ENCODE data around the gene JAM2.
"Not testable (repeated sequence)": the region's sequence is repeated elsewhere in the genome, so short reads cannot be mapped to it uniquely, and the experiment has no call there.

JAM2 gene, protein sequence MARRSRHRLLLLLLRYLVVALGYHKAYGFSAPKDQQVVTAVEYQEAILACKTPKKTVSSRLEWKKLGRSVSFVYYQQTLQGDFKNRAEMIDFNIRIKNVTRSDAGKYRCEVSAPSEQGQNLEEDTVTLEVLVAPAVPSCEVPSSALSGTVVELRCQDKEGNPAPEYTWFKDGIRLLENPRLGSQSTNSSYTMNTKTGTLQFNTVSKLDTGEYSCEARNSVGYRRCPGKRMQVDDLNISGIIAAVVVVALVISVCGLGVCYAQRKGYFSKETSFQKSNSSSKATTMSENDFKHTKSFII

DNA sequence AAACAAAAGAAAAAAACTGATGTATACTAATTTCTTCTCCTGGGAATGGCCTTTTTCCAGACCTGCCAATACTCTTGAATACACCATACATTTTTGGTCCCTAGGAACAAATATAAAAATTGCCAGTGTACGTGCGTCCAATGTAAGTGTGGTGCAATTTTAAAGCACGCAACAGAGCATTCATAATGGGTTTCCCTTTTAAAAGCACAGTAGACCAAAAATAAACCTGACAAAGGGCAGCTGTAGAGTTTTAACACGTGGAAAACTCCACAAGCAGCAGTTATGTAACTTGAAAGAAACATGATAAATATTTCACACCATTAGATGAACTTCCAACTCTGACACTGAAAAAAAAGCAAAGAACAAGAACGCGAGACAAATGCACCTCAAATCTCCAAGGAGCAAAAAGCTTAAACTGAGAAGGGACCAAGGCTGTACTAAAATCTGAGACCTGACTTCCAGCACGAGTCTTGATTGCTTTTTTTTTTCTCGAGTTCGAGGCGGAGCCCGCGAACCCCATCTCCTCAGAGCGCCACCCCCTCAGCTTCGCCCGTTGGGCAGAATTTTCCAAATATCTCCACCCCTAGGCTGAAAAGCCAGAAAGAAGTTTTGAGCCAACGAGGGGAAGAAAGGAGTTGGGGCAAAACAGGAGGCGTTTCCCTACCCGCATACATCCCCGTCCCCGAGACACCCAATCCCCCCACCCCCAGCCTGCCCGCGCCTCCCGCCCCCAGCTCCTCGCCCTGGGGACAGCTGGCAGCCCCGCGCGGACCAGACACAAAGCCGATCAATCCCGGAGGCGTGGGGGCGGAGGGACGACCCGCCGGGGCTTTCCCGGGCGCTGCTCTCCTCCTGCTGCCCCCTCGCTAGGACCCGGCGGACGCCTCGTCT is at the start of gene JAM2:
Gene JAM2 (plus strand): TSS at position 599 of the 891 bp plus-strand sequence. CDS start 564 bp downstream, outside the sequence.
- no peak for DNase-seq (ENCODE audit: low read depth)

DNA sequence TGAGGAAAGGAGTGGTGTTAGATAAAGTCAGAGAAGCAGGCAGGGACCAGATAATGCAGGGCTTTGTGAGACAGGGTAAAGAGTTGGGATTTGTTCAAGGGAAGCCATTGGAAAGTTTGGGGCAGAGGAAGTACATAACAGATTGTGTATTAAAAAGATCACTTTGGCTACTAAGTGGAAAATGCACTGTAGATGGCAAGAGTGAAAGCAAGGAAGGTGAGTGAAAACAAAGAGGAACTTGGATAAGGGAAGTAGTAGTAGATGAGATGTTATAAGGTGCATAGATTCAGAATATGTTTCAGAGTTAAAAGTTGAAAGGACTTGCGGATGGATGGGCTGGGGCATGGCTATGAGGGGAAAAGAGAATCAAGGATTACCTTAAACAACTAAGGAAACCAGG is 49.2 kb upstream of the JAM2 start:
- DNase-seq (ENCODE audit: low read depth) = no peak

DNA sequence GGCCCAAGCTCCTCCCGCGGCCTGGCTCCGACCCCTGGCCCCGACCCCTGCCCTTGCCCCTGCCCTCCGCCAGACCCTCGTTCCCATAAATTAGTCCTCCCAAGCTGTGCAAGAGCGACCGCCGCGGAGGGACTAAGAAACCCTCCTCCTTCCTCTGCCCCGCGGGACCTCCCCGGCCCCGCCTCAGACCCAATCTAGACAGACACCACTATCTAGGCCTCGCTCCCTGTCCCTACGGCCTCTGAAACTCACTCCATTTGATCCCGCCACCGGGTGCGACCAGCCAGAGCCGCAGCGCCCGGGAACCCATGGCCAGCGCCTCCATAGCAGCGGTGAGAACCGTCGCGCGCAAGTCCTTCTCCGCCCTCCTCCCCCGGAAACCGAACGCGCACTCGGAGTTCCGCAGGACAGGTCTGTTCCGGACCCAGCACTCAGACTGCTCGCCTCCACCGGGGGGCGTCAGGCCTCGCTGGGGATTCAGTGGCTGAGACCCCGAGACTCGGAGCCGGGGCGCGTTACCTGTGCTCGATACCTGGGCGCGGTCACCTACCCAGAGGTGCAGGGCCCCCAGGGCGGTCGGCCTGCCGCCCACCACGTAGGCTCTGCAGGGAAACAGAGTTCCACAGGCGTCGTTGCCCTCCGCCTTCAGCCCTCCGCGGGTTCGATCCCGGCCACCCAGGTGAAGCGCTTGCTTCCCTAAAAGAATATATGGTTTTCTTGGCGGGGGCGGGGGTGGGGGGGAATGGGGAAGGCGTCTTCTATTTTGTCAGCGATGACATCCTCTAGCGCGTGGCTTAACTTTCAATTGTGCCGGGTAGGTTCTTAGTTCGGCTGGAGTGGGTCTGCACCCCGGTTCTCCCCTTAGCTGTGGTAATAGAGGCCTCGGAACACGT is 31.7 kb upstream of the JAM2 start, which contains the start of gene MRPL39:
Gene MRPL39 (minus strand): TSS at position 331 of the 893 bp plus-strand sequence. CDS start 6 bp downstream, at position 325.
- DNase-seq (ENCODE audit: low read depth) = peak; percentile 69

DNA sequence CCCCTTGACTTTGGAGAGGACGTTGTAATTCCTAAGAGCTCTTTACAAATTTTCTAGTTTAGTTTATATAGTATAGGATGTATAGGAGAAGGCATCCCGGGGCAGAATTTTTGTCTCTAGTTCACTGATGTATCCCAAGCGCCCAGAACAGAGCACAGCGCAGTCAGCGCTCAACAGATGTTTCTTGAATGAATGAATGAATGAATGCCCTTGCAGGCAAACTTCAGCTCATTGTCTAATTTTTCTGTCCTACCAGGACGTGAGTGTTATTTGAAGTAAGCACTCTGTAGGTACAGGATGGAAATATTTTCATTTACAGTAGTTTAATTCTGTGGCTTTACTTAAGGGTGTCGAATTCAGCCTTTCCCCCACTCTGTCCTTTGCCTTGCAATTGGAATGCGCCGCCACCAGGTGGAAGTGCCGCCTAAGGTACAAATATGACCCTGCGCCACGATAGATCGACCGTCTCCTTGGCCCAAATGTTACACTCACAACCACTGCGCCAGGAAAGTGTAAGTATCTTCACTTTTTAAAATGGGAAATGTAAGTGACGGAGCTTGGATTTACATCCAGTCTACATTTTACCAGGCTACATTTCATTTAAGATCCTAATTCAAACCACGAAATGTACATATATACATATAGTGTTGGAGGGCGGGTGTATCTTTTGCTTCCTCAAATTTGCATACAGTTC is 30.9 kb upstream of the JAM2 start:
- peak; percentile 60 for DNase-seq (ENCODE audit: low read depth)

DNA sequence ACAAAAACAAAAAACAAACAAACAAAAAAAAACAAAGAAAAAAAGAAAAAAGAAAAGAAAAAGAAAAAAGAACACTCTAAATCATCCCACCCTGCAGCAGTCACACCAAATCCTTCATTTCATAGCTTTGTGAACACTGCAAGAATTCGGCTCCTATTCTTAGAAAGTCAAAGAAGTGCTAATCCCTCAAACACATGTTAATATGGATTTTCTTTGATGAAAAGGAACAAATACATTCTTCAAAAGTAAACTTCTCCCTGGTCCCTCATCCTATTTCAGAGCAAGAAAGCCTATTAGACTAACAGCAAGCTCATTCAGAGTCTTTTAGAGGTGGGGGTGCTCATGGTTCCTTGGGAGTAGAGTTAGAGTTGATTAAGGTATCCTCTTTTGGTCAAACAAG is 24.6 kb upstream of the JAM2 start:
- DNase-seq (ENCODE audit: low read depth) = no peak

DNA sequence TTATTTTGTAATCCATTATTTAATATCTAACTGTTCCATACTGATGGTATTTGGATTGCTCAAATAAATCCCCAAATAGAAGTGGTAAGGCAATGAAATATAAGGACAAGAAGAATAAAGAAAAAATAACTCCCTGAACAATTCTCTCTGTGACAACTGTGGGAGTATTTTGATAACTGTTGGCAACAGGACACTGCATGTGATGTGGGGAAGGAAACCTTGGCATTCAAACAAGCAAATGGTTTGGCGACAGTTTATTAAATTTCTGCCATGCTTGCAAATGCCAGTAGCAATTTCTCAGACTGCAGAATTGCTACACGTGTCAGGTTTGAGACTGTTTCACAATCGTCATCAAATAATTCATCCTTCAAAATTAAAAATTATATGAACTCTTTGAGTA is 23.2 kb upstream of the JAM2 start:
- DNase-seq (ENCODE audit: low read depth) = no peak

DNA sequence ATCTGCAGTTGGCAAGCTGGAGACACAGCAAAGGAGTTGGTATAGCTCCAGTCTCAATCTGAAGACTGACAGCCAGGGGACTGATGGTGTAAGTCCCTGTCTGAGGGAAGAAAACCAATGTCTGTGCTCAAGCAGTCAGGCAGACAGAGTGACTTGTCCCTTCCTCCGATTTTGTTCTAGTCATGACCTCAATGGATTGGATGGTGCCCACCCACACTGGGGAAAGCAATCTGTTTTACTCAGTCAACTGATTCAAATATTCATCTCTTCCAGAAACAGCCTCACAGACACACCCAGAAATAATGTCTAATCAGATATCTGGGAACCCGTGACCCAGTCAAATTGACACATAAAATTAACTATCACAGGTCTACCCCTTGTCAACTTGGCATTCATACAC is 19.9 kb upstream of the JAM2 start:
- no peak for DNase-seq (ENCODE audit: low read depth)

DNA sequence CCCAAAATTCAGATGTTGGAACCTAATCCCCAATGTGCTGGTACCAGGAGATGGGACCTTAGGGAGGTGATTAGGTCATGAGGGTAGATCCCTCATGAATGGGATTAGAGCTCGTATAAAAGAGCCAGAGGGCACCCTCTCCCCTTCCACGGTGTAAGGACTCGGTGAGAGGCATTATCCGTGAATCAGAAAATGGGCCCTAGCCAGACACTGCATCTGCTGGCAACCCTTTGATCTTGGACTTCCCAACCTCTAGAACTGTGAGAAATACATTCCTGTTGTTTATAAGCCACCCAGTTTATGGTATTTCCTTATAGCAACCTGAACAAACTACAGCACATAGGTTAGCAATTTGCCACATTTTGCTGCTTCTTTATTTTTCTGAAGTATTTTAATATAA is 14.5 kb upstream of the JAM2 start:
- DNase-seq (ENCODE audit: low read depth) = no peak

DNA sequence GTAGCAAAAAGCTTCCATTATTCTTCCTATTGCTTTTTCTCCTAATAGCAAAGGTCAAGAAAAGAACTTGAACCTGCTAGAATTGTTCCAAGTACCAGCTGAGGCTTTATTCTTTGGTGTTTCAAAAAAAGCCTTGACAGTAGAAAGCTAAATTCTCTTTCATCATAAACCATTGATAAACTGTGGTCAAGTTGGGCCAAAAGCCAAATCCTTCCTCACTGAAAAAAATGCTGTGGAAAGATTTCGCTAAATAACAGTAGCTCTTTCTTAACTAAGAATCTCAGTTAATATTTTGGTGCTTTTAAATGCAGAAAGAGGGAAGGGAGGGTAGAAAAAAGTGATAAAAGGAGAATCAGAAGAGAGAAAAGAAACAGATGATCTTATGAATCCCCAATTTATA is 14.0 kb upstream of the JAM2 start:
- no peak for DNase-seq (ENCODE audit: low read depth)

DNA sequence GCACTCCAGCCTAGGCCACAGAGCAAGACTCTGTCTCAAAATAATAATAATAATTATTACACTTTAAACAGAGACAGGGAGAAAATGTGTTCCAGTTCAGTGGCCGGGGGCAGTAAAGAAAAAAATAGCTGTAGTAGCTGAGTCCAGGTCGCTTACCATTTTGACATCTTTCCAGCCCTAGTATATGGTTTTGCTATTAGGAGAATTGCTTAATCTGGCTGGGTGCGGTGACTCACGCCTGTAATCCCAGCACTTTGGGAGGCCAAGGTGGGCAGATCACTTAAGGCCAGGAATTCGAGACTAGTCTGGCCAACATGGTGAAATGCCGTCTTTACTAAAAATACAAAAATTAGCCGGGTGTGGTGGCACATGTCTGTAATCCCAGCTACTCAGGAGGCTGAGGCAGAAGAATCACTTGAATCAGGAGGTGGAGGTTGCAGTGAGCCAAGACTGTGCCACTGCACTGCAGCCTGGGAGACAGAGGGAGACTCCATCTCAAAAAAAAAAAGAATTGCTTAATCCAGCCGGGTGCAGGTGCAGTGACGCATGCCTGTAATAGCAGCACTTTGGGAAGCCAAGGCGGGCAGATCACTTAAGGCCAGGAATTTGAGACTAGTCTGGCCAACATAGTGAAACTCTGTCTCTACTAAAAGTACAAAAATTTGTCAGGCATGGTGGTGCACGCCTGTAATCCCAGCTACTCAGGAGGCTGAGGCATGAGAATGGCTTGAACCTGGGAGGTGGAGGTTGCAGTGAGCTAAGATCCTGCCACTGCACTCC is 13.1 kb upstream of the JAM2 start:
- not testable (repeated sequence) for DNase-seq (ENCODE audit: low read depth)

DNA sequence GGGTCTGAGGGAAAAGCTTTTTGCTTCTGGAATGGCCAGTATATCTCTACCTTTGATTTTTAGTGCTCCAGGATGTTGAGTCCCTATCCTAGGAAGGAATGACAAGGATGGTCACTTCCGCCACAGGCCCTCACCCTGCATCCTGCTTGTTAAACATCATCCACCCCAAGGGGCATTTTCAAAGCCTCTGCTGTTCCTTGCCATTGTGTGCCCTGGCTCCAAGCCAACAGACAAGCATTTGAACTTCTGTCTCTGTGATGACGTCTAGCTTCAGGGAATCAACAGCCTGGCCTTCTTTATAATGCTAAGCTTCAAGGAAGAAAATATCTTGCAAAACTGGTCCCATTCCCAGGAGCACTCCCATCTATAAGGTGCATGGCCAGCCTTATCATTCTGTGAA is 12.3 kb upstream of the JAM2 start:
- DNase-seq (ENCODE audit: low read depth) = no peak

DNA sequence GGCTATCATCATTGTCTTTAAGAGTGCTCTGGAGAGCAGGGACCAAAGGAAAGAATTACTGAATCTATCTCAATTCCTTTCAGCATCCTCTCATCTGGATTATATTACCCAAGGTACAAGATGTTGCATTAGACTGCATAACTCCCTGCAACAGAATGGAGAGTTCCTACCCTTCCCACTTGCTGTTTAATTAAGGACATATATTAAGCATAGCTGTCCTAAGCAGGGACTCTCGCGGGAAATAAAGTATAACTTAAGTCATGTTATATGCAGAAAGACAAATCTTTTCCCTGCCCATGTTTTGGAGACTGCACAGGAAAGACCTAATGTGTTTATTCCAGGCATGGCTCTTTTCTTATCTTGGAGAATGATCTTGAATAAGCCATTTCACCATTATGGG is 6.8 kb upstream of the JAM2 start:
- DNase-seq (ENCODE audit: low read depth) = no peak

DNA sequence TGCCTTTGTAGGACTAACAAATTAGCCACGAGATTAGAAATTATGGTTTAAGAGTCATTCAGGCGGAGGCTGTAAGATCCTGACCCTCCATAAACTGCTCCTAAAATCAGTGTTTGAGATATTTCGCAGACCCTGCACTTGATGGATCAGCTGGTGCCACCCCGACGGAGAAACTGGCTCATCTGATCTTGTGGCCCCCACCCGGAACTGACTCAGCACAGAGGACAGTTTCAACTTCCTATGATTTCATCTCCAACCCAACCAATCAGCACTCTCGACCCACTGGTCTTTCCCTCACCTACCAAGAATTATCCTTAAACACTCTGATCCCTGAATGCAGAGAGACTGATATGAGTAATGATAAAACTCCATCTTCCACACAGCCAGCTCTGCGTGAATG is 3.7 kb upstream of the JAM2 start:
- DNase-seq (ENCODE audit: low read depth) = no peak

DNA sequence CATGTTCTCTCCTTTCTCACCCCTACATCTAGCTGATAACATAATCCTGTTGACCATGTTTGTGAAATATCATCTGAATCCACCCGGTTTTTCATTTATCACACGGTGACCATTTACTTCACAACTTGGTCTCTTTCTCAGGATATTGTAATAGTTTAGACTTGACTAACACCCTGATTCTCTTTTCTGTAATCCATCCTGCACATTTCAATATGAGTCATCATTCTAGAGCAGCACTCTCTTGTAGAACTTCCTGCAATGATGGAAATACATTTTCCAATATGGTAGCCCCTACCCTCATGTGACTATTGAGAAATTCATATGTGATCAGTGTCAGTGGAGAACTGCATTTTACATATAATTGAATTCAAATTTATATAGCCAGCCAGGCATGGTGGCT is 2.3 kb upstream of the JAM2 start:
- no peak for DNase-seq (ENCODE audit: low read depth)

DNA sequence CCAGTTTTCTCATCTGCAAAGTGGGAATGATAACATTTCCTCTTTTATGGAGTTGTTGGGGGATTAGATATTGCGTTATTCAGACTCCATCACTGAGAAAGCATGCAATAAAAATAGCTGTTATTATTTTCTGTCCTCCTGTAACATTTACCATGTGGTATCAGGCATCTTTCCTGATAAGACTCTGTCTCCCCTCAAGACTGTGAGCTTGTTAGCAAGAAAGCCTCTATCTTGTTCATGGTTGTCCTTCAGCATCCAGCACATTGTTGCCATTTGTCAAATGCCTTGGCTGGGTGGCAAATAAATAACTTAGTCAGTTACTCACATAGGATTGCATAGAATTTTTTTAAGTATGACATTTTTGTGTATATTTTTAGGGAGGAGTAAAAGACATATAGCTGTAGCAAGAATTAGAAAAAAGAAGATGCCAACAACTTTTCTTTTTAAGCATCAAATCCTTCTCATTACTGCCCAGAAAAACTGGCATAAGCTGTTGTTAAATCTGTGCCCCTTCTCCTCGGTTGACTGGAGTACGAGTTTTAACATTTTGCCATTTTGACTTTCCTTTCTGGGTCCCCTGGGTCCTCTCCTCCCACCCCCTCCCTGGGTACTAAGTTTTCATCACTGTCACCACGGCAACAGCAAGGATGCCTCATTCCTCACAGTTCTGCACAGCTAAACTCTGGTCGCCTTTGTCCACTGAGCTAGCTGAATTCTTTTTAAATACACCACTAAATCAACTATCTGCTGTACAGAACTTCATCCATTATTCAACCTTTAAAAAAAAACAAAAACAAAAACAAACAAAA is 1.0 kb upstream of the JAM2 start:
- DNase-seq (ENCODE audit: low read depth) = no peak

DNA sequence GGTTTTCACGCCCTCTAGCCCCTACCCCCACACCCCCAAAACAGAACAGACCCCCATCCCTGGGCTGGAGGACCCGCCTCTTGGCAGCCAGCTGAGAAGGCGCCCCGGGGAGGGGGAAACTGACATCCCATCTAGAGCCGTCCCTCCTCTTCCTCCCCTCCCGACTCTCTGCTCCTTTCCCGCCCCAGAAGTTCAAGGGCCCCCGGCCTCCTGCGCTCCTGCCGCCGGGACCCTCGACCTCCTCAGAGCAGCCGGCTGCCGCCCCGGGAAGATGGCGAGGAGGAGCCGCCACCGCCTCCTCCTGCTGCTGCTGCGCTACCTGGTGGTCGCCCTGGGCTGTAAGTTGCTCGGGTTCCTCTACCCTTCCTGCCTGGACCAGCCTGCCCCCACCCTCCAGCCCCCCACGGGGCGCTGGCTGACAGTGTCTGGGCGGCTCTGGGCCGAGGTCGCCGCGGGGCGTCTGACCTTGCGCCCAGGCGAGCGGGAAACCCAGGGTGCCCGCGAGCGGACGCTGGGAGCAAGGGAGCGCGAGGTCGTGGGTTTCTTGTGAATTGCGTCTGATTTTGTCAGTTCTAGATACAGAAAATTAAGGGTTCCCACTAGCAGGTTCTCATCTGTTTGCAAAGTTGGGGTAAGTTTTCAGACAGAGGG is 618 bp downstream of the JAM2 start:
- no peak for DNase-seq (ENCODE audit: low read depth)

DNA sequence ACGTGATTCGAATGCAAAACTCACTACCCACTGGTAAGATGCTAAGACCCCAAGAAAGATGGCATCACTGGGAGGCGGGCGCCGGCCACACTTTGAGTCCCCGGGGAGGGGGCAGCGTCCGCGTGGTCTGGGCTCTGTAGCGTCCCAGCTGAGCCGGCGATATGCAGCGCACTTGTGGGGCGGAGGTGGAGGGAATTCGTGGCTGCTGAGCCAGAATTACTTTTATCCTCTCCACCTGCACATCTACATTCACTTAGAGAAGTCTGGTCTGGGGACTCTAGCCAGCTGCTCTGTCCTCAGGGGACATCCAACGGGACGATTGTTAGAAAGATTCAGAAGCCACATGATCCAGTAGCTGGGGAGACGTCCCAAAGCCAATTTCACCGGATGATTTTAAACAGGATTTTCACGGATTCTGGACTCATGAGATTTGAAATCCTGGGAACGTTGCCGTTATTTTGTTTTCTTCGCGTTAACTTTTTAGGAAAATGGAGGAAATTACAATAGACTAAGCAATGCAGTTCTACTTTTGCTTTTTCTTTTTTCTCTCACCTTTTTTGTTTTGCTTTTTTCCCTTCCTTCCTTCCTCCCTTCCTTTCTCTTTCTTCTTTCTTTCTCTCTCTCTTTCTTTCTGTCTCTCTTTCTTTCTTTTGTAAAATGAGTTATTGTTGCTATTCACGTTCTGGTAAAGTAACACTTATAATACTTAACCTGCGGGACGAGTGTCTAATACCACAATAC is 1.3 kb downstream of the JAM2 start:
- DNase-seq (ENCODE audit: low read depth) = no peak

DNA sequence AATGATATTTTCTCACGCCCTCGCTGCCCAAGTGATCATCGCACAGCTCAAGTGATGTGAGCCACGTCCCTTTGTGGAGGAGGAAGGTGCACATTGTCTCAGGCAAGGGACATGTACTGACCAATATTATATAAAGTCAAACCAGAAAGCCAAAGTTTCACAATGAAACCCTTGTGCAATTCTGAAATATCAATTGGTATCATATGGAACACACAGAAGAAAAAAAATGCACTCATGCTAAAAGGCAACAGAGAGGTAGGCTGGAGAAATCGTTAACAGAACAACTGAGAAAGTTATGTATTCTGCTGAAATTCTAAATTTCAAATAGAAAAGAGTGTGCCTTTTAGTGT is 1.9 kb downstream of the JAM2 start:
- no peak for DNase-seq (ENCODE audit: low read depth)

DNA sequence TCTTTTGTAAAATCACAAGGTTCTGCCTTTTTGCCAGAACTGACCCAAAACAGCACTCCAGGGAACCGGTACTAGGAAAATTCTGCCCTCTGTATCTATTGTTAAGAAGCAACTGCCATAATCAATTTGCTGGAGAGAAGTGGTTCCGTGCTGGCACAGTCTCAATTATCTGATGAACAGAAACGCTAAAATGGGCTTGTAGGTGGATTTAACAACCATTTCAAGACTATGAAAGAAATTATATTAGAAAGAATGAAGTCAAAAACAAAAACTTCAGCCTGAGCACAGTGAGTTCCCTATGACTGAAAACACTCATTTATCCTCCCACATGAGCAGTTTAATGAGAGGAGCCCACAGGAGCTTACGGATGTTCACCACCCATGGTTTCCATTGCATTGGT is 4.4 kb downstream of the JAM2 start:
- no peak for DNase-seq (ENCODE audit: low read depth)

All from stromal cell of bone marrow (primary cell).